GM23338 (cell line): ENCODE data around the gene PSMB2.

Experiments used
- CREB1 ChIP-seq: fragments of 250-450 bp; sonication (Bioruptor Pico); IDR thresholded peaks from 2 replicates; pipeline ENCODE4 v1.5.0; 2020; ENCODE audit warnings: low read depth, mild to moderate bottlenecking, moderate library complexity
- EZH2 ChIP-seq: fragments of 200-600 bp; sonication (generic); IDR thresholded peaks from one replicate; pipeline ENCODE4 v1.8.0; 2017; ENCODE audit warnings: antibody characterized with exemption, mild to moderate bottlenecking, low read depth; ENCODE audit not compliant: unreplicated experiment
- EZH2phosphoT487 ChIP-seq: fragments of 200-600 bp; sonication (generic); IDR thresholded peaks from one replicate; pipeline ENCODE4 v1.8.1; 2018; ENCODE audit warnings: antibody characterized with exemption; ENCODE audit not compliant: unreplicated experiment
- JUNB ChIP-seq: IDR thresholded peaks from one replicate; pipeline ENCODE4 v1.6.1; 2016; ENCODE audit warnings: antibody characterized with exemption; ENCODE audit not compliant: unreplicated experiment
- NANOG ChIP-seq: IDR thresholded peaks from 2 replicates; pipeline ENCODE4 v1.6.1; 2016; ENCODE audit warnings: antibody characterized with exemption, borderline replicate concordance
- POLR2AphosphoS5 ChIP-seq: IDR thresholded peaks from 2 replicates; pipeline ENCODE4 v1.6.1; 2016; ENCODE audit warnings: antibody characterized with exemption, low read depth
- REST ChIP-seq: IDR thresholded peaks from one replicate; pipeline ENCODE4 v1.6.1; 2018; ENCODE audit warnings: antibody characterized with exemption; ENCODE audit not compliant: unreplicated experiment
- ZNF331 ChIP-seq: fragments of 250-450 bp; sonication (Bioruptor Pico); IDR thresholded peaks from 2 replicates; pipeline ENCODE4 v1.5.0; 2020; ENCODE audit warnings: low read depth, mild to moderate bottlenecking, moderate library complexity
- TF ChIP-seq, protein P1 (sequence below), 2 experiments: fragments of 200-600 bp in 1 of 2; sonication (generic) in 1 of 2; conservative IDR thresholded peaks; 2 replicates each; pipeline versions ENCODE4 v1.5.1 to v1.6.1; 2016 to 2017; ENCODE audit warnings: antibody characterized with exemption in 2 of 2, low read depth in 2 of 2, mild to moderate bottlenecking in 2 of 2, moderate library complexity in 1 of 2
- TF ChIP-seq, protein P2 (sequence below): IDR thresholded peaks from 2 replicates; pipeline ENCODE4 v1.6.1; 2016; ENCODE audit warnings: antibody characterized with exemption

DNA sequence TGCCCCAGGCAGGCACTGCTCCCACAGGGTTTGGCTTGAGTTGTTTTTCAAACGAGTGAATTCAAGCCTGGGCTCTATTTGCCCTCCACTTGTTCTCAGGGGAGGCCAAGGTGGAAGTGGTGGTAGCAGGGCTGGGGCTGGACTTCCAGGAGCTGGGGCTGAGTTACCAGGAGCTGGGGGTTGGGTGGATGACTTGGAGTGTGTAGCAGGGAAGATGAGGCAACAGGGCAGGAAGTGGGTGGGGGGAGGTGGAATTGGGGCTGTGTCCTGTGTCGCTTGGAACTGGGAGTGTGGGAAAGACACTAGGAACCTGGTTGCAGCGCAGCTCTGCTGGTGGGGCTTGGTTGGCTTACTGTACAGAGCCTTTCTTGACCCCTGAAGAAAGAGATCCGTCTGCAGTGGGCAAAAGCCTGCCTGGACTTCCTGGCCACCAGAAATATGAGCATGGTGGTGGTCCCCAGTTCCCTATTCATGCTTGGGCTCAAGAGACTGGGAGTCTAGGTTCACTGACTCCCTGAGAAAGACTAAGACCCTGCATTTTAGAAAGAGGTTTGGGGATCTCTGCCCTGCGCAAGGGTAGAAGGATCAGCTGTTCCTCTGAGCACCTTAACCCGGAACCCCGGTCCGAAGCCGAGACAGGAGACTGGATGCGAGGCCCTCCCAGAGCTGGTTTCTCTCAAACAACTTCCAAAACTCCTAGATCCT is 65.1 kb downstream of the PSMB2 start:
- TF ChIP-seq POLR2AphosphoS5 (no peak), CREB1 (CRISPR knock-in tag) (no peak), EZH2 (peak; percentile 64), EZH2phosphoT487 (no peak), JUNB (no peak), REST (no peak), ZNF331 (CRISPR knock-in tag) (no peak), NANOG (no peak)
- TF ChIP-seq, protein P1, sequence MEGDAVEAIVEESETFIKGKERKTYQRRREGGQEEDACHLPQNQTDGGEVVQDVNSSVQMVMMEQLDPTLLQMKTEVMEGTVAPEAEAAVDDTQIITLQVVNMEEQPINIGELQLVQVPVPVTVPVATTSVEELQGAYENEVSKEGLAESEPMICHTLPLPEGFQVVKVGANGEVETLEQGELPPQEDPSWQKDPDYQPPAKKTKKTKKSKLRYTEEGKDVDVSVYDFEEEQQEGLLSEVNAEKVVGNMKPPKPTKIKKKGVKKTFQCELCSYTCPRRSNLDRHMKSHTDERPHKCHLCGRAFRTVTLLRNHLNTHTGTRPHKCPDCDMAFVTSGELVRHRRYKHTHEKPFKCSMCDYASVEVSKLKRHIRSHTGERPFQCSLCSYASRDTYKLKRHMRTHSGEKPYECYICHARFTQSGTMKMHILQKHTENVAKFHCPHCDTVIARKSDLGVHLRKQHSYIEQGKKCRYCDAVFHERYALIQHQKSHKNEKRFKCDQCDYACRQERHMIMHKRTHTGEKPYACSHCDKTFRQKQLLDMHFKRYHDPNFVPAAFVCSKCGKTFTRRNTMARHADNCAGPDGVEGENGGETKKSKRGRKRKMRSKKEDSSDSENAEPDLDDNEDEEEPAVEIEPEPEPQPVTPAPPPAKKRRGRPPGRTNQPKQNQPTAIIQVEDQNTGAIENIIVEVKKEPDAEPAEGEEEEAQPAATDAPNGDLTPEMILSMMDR (conservative IDR thresholded peaks at IDR 0.05; ENCODE audit: low read depth in 2 of 2), result no peak
- TF ChIP-seq, protein P2, sequence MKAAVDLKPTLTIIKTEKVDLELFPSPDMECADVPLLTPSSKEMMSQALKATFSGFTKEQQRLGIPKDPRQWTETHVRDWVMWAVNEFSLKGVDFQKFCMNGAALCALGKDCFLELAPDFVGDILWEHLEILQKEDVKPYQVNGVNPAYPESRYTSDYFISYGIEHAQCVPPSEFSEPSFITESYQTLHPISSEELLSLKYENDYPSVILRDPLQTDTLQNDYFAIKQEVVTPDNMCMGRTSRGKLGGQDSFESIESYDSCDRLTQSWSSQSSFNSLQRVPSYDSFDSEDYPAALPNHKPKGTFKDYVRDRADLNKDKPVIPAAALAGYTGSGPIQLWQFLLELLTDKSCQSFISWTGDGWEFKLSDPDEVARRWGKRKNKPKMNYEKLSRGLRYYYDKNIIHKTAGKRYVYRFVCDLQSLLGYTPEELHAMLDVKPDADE, result 0 out of 2 replicates have a peak, but pooled peaks have one; percentile 23
